IMR-90 (cell line): Measurements from ENCODE around the gene COL7A1.

Experiments
- BHLHE40 ChIP-seq: fragments of 150-350 bp; IDR thresholded peaks from 2 replicates; pipeline ENCODE4 v1.6.1; 2016; ENCODE audit warnings: mild to moderate bottlenecking, low read depth, low read length
- CEBPB ChIP-seq: IDR thresholded peaks from 2 replicates; pipeline ENCODE4 v1.6.1; 2012; ENCODE audit warnings: low read depth, low read length, improper control_type of control experiment
- CHD1 ChIP-seq: IDR thresholded peaks from 2 replicates; pipeline ENCODE4 v1.6.1; 2012; ENCODE audit warnings: low read depth, low read length, improper control_type of control experiment
- CTCF ChIP-seq: conservative IDR thresholded peaks from 2 replicates; pipeline ENCODE4 v1.5.1; 2012; ENCODE audit warnings: mild to moderate bottlenecking, low read depth, low read length, improper control_type of control experiment
- ELK1 ChIP-seq: fragments of 150-350 bp; IDR thresholded peaks from 2 replicates; pipeline ENCODE4 v1.6.1; 2016; ENCODE audit warnings: low read depth, mild to moderate bottlenecking, low read length, moderate library complexity, borderline replicate concordance
- MAFK ChIP-seq: IDR thresholded peaks from 2 replicates; pipeline ENCODE4 v1.6.1; 2012; ENCODE audit warnings: low read depth, low read length, improper control_type of control experiment
- MXI1 ChIP-seq: IDR thresholded peaks from 2 replicates; pipeline ENCODE4 v1.6.1; 2012; ENCODE audit warnings: low read depth, mild to moderate bottlenecking, low read length, moderate library complexity, borderline replicate concordance
- NFE2L2 ChIP-seq: fragments of 150-350 bp; IDR thresholded peaks from 2 replicates; pipeline ENCODE4 v1.6.1; 2016; ENCODE audit warnings: low read depth, mild to moderate bottlenecking, low read length
- POLR2A ChIP-seq: IDR thresholded peaks from 2 replicates; pipeline ENCODE4 v1.6.1; 2012; ENCODE audit warnings: mild to moderate bottlenecking, low read depth, low read length
- RAD21 ChIP-seq: IDR thresholded peaks from 2 replicates; pipeline ENCODE4 v1.6.1; 2012; ENCODE audit warnings: low read length, improper control_type of control experiment
- RCOR1 ChIP-seq: IDR thresholded peaks from 2 replicates; pipeline ENCODE4 v1.6.1; 2012; ENCODE audit warnings: mild to moderate bottlenecking, low read length, improper control_type of control experiment; ENCODE audit not compliant: insufficient replicate concordance
- RFX5 ChIP-seq: IDR thresholded peaks from 2 replicates; pipeline ENCODE4 v1.8.0; 2012; ENCODE audit warnings: low read depth, mild to moderate bottlenecking, low read length, moderate library complexity
- SMC3 ChIP-seq: fragments of 150-350 bp; IDR thresholded peaks from 2 replicates; pipeline ENCODE4 v1.6.1; 2016; ENCODE audit warnings: low read depth, mild to moderate bottlenecking, antibody characterized with exemption, low read length, moderate library complexity
- USF2 ChIP-seq: fragments of 150-350 bp; IDR thresholded peaks from 2 replicates; pipeline ENCODE4 v1.6.1; 2017; ENCODE audit warnings: mild to moderate bottlenecking, antibody characterized with exemption, low read length, low read depth

GRCh38 chr3:48637305-48637704, 42.2 kb upstream of the COL7A1 start:
- TF ChIP-seq POLR2A: no peak
- no peak for TF ChIP-seq RFX5
- TF ChIP-seq CTCF: no peak
- TF ChIP-seq USF2: no peak
- no peak for TF ChIP-seq CHD1
- TF ChIP-seq CEBPB: no peak
- no peak for TF ChIP-seq RCOR1
- TF ChIP-seq RAD21: no peak
- TF ChIP-seq BHLHE40: no peak
- no peak for TF ChIP-seq MXI1
- TF ChIP-seq SMC3: no peak
- no peak for TF ChIP-seq NFE2L2
- TF ChIP-seq ELK1: no peak
- TF ChIP-seq MAFK: no peak
